Neural cell (in vitro differentiated cells): ENCODE data around the gene RBM14. TPM values are rescaled to one million over a fixed set of nuclear protein-coding genes. Genes with fewer than 3 reads are reported as not detected.

Experiments
- H2AFZ ChIP-seq: fragments of 200-600, 300-800 bp; sonication (generic), shearing (Covaris generic); 2 replicates; pipeline ENCODE4 v1.6.0; 2014; ENCODE audit warnings: low read depth, mild to moderate bottlenecking, antibody characterized with exemption, low read length, moderate library complexity
- H3F3A ChIP-seq: fragments of 200-600 bp; shearing (Covaris generic); 2 replicates; pipeline ENCODE4 v1.6.1; 2016; ENCODE audit warnings: mild to moderate bottlenecking, moderate library complexity, mixed read lengths, antibody characterized with exemption, low read length; ENCODE audit not compliant: insufficient read depth, poor library complexity, severe bottlenecking
- H3K27ac ChIP-seq: fragments of 200-600, 300-800 bp; sonication (generic), shearing (Covaris generic); 2 replicates; pipeline ENCODE4 v1.5.1; 2014; ENCODE audit warnings: mild to moderate bottlenecking, low read length, moderate library complexity
- H3K27me3 ChIP-seq: fragments of 300-800, 200-600 bp; sonication (generic), shearing (Covaris generic); 2 replicates; pipeline ENCODE4 v1.6.0; 2014; ENCODE audit warnings: mild to moderate bottlenecking, low read depth, low read length, moderate library complexity; ENCODE audit not compliant: insufficient read depth
- H3K36me3 ChIP-seq: fragments of 300-800, 200-600 bp; sonication (generic), shearing (Covaris generic); 2 replicates; pipeline ENCODE4 v1.5.1; 2014; ENCODE audit warnings: mild to moderate bottlenecking, antibody characterized with exemption, low read length, moderate library complexity; ENCODE audit not compliant: insufficient read depth
- H3K4me2 ChIP-seq: fragments of 300-800, 200-600 bp; sonication (generic), shearing (Covaris generic); 2 replicates; pipeline ENCODE4 v1.6.0; 2014; ENCODE audit warnings: mild to moderate bottlenecking, low read length
- H3K4me3 ChIP-seq: fragments of 300-800, 200-600 bp; sonication (generic), shearing (Covaris generic); 2 replicates; pipeline ENCODE4 v1.5.1; 2014; ENCODE audit warnings: mild to moderate bottlenecking, low read length, moderate library complexity
- H3K79me2 ChIP-seq: fragments of 200-600 bp; shearing (Covaris generic); replicated peaks from 2 replicates; pipeline ENCODE4 v1.6.0; 2014; ENCODE audit warnings: mild to moderate bottlenecking, low read length, moderate library complexity; ENCODE audit not compliant: insufficient read depth
- H3K9ac ChIP-seq: fragments of 300-800, 200-600 bp; sonication (generic), shearing (Covaris generic); 2 replicates; pipeline ENCODE4 v1.6.1; 2016; ENCODE audit warnings: mild to moderate bottlenecking, low read length, mixed read lengths
- H3K9me2 ChIP-seq: fragments of 200-600 bp; shearing (Covaris generic); 2 replicates; pipeline ENCODE4 v1.6.1; 2016; ENCODE audit warnings: mild to moderate bottlenecking, low read length, mixed read lengths; ENCODE audit not compliant: insufficient read depth
- H3K9me3 ChIP-seq: fragments of 200-600, 300-800 bp; sonication (generic), shearing (Covaris generic); 2 replicates; pipeline ENCODE4 v1.6.1; 2016; ENCODE audit warnings: mild to moderate bottlenecking, mixed run types, low read length, moderate library complexity, mixed read lengths
- H4K20me1 ChIP-seq: fragments of 200-600 bp; shearing (Covaris generic); 2 replicates; pipeline ENCODE4 v1.6.1; 2016; ENCODE audit warnings: mild to moderate bottlenecking, mixed run types; ENCODE audit not compliant: insufficient read depth
- EP300 ChIP-seq: fragments of 450-650 bp; conservative IDR thresholded peaks from 2 replicates; pipeline ENCODE4 v1.6.1; 2014; ENCODE audit warnings: antibody characterized with exemption, mild to moderate bottlenecking, moderate library complexity; ENCODE audit not compliant: poor library complexity, severe bottlenecking
- EZH2 ChIP-seq: fragments of 200-600, 300-800 bp; shearing (Covaris generic), sonication (generic); IDR thresholded peaks from 2 replicates; pipeline ENCODE4 v1.6.1; 2014; ENCODE audit warnings: antibody characterized with exemption, low read length, borderline replicate concordance, mild to moderate bottlenecking; ENCODE audit not compliant: insufficient read depth, poor library complexity, severe bottlenecking
- MXI1 ChIP-seq: fragments of 450-650 bp; conservative IDR thresholded peaks from 2 replicates; pipeline ENCODE4 v1.6.1; 2014; ENCODE audit warnings: antibody characterized with exemption, mild to moderate bottlenecking; ENCODE audit not compliant: poor library complexity, severe bottlenecking
- POLR2AphosphoS5 ChIP-seq: IDR thresholded peaks from 2 replicates; pipeline ENCODE4 v1.6.1; 2012
- RAD21 ChIP-seq: fragments of 450-650 bp; conservative IDR thresholded peaks from 2 replicates; pipeline ENCODE4 v1.6.1; 2014; ENCODE audit warnings: antibody characterized with exemption, mild to moderate bottlenecking, moderate library complexity
- SMC3 ChIP-seq: fragments of 450-650 bp; conservative IDR thresholded peaks from 2 replicates; pipeline ENCODE4 v1.6.1; 2014; ENCODE audit warnings: antibody characterized with exemption, mild to moderate bottlenecking, moderate library complexity; ENCODE audit not compliant: poor library complexity
- TAF1 ChIP-seq: IDR thresholded peaks from 2 replicates; pipeline ENCODE4 v1.6.1; 2012; ENCODE audit warnings: low read depth
- polyA plus RNA-seq: library from polyadenylated mRNA; depleted of rRNA; stranded (reverse); fragments of >200 nt; gene quantifications from 2 replicates; pipeline ENCODE4 v1.2.3, GENCODE V29; 2014
- TF ChIP-seq, protein P1 (sequence below): IDR thresholded peaks from 2 replicates; pipeline ENCODE4 v1.6.1; 2012; ENCODE audit warnings: borderline replicate concordance
- TF ChIP-seq, protein P2 (sequence below): fragments of 450-650 bp; IDR thresholded peaks from 2 replicates; pipeline ENCODE4 v1.5.1; 2014; ENCODE audit warnings: antibody characterized with exemption, mild to moderate bottlenecking, moderate library complexity; ENCODE audit not compliant: poor library complexity, severe bottlenecking

RBM14 gene
- polyA plus RNA-seq, 1 donor from 2014 or later: 43.0 TPM

GRCh38 chr11:66646828-66647227 lies 30.4 kb downstream of the RBM14 start:
- no peaks in the 10 kb centered on the region for H3K9me3 ChIP-seq
- no peaks in the 10 kb centered on the region for H3K9me2 ChIP-seq
- peaks cover 64% of the 10 kb centered on the region for H4K20me1 ChIP-seq
- no peaks in the 10 kb centered on the region for H3F3A ChIP-seq
- peak overlapping the region; percentile 75 for H3K4me3 ChIP-seq
- peaks cover 90% of the 10 kb centered on the region for H3K79me2 ChIP-seq
- H3K27me3 ChIP-seq: no peaks in the 10 kb centered on the region
- no peak overlapping the region for H2AFZ ChIP-seq
- H3K36me3 ChIP-seq: peaks cover 21% of the 10 kb centered on the region
- H3K27ac ChIP-seq: no peak overlapping the region
- TF ChIP-seq POLR2AphosphoS5: no peak
- TF ChIP-seq, protein P1, sequence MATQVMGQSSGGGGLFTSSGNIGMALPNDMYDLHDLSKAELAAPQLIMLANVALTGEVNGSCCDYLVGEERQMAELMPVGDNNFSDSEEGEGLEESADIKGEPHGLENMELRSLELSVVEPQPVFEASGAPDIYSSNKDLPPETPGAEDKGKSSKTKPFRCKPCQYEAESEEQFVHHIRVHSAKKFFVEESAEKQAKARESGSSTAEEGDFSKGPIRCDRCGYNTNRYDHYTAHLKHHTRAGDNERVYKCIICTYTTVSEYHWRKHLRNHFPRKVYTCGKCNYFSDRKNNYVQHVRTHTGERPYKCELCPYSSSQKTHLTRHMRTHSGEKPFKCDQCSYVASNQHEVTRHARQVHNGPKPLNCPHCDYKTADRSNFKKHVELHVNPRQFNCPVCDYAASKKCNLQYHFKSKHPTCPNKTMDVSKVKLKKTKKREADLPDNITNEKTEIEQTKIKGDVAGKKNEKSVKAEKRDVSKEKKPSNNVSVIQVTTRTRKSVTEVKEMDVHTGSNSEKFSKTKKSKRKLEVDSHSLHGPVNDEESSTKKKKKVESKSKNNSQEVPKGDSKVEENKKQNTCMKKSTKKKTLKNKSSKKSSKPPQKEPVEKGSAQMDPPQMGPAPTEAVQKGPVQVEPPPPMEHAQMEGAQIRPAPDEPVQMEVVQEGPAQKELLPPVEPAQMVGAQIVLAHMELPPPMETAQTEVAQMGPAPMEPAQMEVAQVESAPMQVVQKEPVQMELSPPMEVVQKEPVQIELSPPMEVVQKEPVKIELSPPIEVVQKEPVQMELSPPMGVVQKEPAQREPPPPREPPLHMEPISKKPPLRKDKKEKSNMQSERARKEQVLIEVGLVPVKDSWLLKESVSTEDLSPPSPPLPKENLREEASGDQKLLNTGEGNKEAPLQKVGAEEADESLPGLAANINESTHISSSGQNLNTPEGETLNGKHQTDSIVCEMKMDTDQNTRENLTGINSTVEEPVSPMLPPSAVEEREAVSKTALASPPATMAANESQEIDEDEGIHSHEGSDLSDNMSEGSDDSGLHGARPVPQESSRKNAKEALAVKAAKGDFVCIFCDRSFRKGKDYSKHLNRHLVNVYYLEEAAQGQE: no peak
- TF ChIP-seq RAD21: no peak
- no peak for TF ChIP-seq MXI1
- no peak for TF ChIP-seq SMC3
- TF ChIP-seq, protein P2, sequence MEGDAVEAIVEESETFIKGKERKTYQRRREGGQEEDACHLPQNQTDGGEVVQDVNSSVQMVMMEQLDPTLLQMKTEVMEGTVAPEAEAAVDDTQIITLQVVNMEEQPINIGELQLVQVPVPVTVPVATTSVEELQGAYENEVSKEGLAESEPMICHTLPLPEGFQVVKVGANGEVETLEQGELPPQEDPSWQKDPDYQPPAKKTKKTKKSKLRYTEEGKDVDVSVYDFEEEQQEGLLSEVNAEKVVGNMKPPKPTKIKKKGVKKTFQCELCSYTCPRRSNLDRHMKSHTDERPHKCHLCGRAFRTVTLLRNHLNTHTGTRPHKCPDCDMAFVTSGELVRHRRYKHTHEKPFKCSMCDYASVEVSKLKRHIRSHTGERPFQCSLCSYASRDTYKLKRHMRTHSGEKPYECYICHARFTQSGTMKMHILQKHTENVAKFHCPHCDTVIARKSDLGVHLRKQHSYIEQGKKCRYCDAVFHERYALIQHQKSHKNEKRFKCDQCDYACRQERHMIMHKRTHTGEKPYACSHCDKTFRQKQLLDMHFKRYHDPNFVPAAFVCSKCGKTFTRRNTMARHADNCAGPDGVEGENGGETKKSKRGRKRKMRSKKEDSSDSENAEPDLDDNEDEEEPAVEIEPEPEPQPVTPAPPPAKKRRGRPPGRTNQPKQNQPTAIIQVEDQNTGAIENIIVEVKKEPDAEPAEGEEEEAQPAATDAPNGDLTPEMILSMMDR: no peak
- H3K4me2 ChIP-seq: no peak overlapping the region
- H3K9ac ChIP-seq: no peak overlapping the region

GRCh38 chr11:66649903-66650302 lies 33.5 kb downstream of the RBM14 start:
- peaks cover 33% of the 10 kb centered on the region for H4K20me1 ChIP-seq
- no peak overlapping the region for H2AFZ ChIP-seq
- H3F3A ChIP-seq: no peaks in the 10 kb centered on the region
- no peaks in the 10 kb centered on the region for H3K27me3 ChIP-seq
- H3K9ac ChIP-seq: no peak overlapping the region
- no peaks in the 10 kb centered on the region for H3K9me3 ChIP-seq
- no peak overlapping the region for H3K4me3 ChIP-seq
- H3K79me2 ChIP-seq: peaks cover 79% of the 10 kb centered on the region
- H3K27ac ChIP-seq: no peak overlapping the region
- no peaks in the 10 kb centered on the region for H3K9me2 ChIP-seq
- TF ChIP-seq MXI1: no peak
- TF ChIP-seq TAF1: no peak
- TF ChIP-seq RAD21: no peak
- TF ChIP-seq, protein P2: no peak
- TF ChIP-seq, protein P1: no peak
- no peak for TF ChIP-seq SMC3
- no peak for TF ChIP-seq EP300
- TF ChIP-seq POLR2AphosphoS5: no peak
- no peak for TF ChIP-seq EZH2
- no peak overlapping the region for H3K4me2 ChIP-seq
- H3K36me3 ChIP-seq: peaks cover 10% of the 10 kb centered on the region
